NOMO-1 treated with DMSO at 0.1 percent for 48 hours (cell line): Measurements from ENCODE around the gene RIMBP2.
"Not testable (repeated sequence)": the region's sequence is repeated elsewhere in the genome, so short reads cannot be mapped to it uniquely, and the experiment has no call there.

ENCODE experiments used
- DNase-seq: peaks from one replicate; lab custom pipeline; 2025; ENCODE audit not compliant: unreplicated experiment; lab: John Stamatoyannopoulos, UW

RIMBP2 gene

DNA sequence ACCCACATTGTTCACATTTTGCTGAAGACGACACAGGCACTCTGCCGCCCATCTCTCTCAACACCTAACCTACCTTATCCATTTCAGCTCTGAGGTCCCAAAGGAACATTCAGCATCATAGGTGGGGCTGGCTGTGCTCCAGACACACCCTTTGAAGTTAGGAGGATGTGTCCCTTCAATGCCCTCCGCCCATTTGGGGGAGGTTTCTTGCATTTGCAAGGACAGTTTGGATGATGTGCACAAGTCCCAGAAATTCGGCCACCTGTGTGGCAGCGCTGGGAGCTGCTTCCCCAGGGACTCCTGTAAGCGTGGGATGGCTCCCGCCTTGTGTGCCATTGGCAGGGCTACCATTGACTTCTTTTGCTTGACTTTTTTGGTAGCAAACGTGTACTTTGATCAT is 113.8 kb downstream of the RIMBP2 start:
- no peak for DNase-seq

DNA sequence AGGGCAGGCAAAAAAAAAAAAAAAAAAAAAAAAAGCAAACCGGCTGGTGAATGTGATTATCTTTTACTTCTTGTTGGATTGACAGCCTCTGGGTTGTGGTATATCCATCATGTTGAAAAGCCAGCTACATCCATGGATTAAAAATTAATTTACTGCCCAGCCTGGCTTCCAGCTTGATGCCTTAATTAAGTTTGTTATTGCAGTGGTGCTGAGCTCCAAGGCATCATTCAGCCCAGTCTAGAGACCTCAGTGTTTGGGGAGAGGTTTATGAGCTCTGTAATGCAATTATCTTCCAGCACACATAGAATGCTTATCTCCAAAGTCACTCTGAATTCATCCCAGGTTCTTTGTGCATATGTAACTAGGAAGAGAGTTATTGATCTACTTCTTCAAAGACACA is 114.8 kb downstream of the RIMBP2 start:
- DNase-seq, result no peak

DNA sequence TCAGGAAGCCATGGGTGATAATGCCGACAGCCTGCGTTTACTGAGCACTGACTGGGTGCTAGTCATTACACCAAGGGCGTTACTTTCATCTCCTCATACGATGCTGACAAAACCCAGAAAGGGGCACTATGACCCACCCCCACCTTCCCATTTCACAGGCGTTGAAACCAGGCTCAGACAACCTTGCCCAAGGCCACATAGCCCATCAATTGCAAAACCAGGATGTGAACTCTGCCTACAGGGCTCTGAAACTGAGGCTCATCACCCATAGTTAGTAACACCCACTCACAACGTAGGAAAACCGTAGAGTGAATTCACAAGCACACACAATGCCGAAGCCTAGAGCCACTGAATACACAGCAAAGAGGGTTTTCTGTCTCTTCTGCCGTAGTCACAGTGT is 119.9 kb downstream of the RIMBP2 start:
- DNase-seq, result no peak

DNA sequence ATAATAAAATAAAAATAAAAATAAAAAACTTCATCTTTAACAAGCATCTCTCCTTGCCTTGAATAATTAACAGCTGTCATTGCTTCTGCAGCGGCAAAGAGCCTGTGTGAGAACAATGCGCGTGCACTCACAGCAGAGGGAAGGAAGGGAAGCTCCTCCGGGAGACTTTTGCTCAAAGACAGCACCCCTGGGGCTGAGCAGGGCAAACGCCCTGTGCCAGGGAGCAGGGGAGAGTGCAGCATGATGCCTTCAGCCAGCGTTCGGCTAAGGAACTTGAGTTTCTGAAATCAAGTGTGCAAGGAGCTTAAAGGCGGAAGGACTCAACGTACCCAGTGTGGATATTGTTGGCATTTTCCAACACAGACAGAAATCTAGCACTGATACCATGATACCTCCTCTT is 120.5 kb downstream of the RIMBP2 start:
- DNase-seq, result no peak

DNA sequence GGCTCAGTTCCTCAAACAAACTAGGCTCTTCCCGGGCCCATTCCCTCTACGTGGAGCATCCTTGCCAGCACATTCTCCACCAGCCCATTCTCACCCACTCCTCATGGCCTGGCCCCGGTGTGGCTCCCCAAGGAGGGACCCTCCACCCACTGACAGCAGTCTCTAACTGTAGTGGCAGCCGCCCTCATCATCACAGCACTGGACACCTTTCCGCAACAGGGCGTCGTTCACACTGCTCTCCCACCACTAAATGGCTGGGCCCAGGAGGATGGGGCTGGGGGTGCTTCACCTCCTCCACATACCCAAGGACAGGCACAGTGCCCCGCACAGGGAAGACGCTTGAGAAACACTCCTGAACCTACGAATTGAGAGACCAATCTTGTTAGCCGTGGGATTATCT is 123.0 kb downstream of the RIMBP2 start:
- no peak for DNase-seq

DNA sequence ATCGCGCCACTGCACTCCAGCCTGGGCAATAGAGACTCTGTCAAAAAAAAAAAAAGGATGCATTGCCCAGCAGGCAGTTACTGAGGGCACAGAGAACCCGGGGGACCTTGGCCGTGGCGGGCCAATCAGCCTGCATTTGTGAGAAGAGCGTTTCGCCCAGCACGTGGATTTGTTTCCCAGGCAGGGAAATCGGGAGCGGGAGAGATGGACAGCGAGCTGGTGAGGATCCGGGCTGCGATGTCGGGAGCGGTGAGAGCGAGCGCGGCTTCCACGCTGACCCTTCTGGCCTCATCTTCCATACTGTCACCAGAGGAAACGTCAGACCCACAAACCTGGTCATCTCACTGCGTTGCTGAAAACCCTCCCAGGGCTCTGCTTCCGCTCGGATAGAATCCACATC is 123.5 kb downstream of the RIMBP2 start:
- DNase-seq, result no peak

DNA sequence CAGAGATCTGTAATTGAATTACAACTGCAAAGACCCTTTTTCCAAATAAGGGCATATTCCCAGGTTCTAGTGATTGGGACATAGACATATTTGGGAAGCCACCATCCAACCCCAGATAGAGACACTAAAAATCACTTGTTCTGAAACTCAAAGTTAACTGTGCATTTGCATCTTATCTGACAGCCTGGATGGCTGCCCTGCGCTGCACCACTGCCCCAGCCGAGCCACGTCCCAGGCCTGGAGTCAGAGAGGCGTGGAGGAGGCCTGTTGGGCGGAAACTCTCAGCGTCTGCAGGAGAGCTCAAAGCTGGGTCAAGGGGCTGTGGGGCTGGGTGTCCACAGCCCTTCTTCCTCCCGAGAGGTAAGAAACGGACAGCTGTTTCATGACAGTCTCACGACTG is 124.4 kb downstream of the RIMBP2 start:
- DNase-seq, result no peak

DNA sequence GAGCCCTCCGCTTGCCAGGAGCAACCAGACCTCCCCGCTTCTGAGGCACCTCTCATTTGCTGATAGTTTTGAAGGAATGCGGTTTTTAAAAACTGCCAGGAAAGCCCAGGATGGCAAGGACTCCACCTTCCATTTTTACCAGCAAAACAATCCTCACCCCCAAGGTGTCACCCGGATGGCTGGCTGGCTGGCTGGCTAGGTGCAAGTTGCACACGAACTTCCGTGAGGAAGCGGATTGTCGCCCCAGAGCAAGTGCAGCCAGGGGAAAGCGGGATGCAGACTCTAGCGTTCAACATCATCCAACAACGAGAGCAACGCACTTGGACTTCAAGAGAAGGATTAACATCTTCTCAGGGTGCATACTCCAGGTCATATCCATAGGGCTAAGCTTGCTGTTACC is 125.4 kb downstream of the RIMBP2 start:
- no peak for DNase-seq

DNA sequence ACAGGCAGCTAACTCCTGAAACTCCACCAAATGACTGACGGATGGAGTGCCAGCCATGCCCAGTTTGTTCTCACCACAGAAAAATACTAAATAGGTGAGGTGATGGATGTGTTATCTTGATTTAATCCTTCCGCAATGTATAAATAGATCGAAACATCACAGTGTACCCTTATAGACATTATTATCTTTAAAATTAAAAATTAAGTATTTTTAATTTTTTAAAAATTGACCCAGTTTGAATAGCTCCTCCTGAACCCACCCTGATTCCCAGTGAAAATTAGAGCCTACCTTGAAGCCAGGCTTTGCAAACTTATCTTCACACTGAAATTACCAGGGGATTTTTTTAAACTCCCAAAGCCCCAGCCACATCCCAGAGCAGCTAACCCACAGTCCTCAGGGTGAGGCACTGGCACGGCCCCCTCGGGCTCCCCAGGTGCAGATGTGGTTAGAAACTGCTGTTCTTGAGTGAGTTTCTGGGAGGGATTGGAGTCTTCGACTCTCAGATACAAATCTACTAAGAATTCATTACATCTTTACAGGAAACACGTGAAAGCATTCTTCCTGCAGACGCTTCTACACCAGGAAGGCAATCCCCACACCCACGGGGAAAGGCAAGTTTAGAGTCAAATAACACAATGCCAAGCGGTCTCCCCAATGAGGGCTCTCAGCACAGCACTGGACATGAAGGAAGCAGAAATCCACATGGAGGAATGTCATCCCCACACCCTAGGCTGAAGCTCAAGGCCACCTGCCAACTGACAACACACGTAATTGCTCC is 126.4 kb downstream of the RIMBP2 start:
- no peak for DNase-seq

DNA sequence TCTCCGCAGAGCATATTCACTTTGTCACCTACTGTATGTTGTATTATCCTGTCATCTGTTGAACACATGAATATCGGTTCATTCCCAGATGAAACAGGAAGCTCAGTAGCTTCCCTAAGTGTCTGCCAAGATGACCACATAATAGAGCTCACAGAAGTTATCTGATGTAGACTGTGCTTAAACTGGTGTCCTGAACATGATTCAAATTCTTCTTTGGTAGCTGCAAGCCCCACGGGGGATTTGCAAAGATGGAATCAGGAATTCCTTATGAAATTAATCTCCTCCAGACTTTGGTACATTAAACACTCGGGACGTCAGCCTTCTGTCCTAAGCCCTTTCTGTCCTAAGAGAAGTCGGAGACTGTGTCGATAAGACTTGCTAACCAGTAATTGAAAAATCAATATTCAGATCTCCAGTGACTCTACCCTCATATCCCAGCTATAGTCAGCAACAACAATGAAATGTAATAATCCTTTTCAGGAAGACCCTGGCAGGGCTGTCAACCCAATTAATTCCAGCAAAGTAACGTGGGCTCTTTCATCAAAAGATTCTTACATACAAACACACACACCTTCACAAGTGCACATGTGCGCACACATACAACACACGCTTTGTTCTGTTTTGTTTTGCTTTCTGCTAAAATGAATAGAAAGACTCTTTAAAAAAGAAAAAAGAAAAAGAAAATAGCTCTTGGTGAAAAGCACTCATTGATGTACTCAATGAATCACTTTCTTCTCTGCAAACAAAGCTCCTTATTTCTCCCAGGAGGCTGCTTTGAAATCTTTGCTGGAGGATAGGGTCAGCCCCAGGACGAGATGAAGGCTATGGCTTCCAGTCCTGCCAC is 127.2 kb downstream of the RIMBP2 start:
- no peak for DNase-seq

DNA sequence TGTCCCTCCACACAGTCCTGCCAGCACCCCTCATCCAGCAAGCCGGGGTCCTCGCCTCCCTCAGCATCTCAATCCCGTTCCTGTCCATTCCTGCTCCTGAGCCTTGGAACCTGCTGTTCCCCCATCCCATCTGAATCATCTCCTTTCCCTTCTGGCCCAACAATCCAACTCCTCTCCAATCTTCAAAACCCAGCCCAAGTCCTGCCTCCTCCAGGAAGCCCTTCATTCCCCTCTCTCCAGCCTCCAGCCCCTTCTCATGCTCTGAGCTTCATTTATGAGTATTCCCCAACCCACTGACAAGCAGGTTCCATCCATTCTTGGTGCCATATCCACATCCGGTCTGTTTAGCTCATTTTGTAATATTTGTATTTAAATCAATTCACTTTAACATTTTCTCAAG is 128.1 kb downstream of the RIMBP2 start:
- no peak for DNase-seq

DNA sequence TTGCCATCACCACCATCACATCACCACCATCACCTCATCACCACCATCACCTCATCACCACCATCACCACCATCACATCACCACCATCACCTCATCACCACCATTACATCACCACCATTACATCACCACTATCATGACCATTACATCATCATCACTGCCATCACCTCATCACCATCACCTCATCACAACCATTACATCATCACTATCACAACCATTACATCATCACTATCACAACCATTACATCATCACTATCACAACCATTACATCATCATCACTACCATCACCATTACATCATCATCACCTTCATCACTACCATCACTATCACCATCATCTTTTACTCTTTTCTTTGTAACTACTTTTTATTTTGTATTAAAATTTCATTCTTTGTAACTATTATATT is 131.6 kb downstream of the RIMBP2 start:
- DNase-seq, result not testable (repeated sequence)

DNA sequence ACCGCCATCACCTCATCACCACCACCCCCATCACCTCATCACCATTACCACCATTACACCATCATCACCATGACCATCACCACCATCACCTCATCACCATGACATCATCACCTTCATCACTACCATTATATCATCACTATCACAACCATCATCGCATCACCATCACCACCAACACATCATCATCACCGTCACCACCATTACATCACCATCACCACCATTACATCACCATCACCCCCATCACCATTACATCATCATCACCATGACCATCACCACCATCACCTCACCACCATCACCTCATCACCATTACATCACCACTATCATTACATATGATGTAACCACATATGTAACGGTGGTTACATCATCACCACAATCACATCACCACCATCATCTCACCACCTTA is 132.3 kb downstream of the RIMBP2 start:
- DNase-seq, result no peak

DNA sequence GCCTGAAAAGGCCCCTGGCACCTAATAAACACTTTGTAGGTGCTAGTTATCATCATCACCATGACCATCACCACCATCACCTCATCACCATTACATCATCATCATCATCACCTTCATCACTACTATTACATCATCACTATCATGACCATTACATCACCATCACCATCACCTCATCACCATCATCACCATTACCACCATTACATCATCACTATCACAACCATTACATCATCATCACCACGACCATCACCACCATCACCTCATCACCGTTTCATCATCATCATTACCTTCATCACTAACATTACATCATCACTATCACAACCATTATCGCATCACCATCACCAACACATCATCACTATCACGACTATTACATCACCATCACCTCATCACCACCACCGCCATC is 132.8 kb downstream of the RIMBP2 start:
- no peak for DNase-seq

DNA sequence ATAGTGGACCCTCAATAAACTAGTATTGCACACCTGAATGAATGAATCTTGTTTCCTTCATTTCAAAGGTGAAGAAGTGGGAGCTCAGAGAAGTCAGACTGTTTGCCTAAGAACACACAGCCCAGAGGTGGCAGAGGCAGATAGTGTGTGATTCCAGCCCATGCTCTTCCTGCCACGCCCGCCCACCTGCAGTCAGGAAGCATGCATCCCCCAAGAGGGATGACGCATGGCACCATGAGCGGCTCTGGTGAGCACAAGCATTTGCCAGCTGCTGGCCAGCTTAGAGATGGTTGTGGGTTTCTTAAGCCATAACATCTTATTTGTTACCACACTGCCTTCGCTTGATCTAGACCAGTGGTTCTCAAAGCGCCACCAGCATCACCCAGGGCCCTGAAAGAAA is 133.8 kb downstream of the RIMBP2 start:
- DNase-seq, result no peak

DNA sequence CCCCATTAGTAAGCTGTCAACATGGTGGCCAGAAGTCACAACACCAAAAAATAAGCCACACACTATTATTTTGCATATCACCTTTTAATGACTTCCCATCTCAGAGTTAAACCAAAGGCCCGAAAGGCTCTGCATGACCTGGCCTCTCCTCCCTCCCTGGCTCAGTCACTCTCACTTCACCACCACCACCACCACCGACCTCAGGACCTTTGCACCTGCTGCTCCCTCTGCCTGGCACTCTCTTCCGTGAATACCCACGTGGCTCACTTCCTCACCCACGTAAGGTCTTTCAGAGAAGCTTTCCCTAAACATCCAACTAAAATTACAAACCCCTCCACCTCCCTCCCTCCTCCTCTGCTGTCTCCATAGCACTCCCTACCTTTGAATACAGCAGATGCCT is 134.3 kb downstream of the RIMBP2 start:
- DNase-seq, result no peak

DNA sequence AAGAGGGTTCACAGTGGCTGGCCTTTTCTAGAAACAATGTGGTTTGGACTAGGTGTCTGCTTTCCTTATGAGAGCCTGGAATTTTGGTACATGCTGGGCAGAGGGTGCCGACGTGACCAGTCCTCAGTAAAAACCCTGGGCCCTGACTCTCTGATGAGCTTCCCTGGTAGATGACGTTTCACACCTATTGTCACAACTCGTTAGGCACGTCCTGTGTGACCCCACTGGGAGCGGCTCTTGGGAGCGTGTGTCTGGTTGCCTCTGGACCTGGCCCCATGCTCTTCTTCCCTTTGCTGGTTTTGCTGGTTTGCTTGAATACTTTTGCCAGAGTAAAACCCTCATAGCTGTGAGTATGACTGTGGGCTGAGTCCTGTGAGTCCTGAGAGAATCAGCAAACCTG is 136.9 kb downstream of the RIMBP2 start:
- DNase-seq, result no peak

DNA sequence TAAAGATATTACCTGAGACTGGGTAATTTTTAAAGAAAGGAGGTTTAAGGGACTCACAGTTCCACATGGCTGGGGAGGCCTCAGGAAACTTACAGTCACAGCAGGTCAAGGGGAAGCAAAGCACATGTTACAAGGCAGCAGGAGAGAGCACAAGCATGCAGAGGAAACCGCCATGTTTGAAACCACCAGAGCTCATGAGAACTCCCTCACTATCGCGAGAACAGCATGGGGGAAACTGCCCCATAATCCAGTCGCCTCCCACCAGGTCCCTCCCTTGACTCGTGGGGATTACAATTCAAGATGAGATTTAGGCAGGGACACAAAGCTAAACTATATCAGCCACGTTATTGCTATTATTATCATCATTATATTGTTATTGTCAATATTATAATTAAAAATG is 138.7 kb downstream of the RIMBP2 start:
- DNase-seq, result no peak

DNA sequence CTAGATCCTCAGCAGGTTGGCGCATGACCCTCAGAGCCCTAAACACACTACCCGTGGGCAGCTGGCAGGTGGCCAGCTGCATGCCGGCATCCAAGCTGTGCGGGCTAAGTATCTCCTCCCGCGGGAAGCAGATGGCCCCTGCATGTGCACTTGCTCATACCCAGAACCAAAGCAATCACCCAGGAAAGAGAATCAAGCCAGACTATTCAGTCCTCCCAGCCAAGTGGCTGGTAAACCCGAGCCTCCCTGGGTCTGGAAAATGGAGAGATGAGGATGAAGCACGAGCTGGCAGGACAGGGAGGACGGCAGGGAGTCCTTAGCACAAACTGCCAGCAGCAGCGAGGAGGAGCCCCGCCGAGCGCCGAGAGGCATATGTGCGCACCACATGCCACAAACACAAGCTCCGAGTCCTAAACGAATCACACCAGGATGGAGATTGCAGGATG is 139.7 kb downstream of the RIMBP2 start:
- no peak for DNase-seq

DNA sequence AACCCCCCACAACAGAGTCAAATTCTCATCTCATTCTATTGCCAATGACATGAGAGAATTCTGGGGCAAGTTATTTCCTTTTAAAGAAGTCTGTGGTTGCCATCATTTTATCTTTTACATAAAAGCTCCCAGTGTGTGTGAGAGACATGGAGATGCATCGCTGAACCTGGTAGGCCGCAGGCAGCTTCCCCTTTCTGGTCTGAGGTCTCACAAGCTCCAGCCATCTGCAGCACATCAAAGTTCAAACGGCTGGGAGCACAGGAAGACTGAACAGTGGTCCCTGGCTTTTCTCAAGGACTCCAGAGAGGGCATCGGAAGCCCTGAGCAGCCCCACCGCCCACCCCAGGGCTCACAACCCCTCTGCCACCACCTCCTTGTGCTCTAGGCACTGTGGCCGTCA is 141.7 kb downstream of the RIMBP2 start:
- DNase-seq, result no peak

DNA sequence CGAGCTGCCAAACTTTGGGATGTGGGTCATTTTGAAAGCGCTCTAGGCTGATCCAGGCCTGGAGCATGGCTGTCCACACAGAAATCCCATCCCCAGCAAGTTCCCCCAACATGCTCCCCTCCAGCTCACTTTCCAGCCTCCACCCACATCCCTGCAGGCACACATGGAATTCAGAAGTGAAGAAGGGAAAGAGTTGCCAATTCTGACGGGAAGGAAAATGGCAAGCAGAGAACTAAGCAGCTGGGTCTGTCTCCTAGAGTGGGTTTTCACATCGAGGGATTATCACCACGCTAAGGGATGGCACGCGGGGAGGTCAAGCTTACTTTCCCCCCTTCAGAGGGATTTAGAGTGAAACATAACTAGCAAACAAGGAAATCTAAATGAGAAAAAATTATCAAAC is 142.3 kb downstream of the RIMBP2 start:
- no peak for DNase-seq

DNA sequence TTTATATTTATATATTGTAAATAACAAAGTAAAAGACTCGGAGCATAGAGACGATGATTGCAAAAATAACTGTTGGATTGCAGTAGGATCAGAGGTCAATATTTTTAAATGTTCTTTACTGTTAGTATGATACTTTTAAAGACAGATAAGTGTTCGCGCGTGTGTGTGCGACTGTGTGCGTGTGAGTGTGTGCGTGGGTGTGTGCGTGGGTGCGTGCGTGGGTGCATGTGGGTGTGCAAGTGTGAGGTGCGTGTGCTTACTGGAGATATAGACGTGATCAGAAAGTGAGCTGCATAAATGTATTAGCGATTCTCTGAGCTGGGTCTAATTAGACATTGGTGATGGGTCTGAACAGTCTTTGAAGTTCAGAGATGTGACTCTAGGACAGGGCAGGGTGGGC is 142.9 kb downstream of the RIMBP2 start:
- no peak for DNase-seq
